ENCODE results near the gene ADARB2.
A peak's percentile ranks its signal among the peaks of the same experiment; 100 is the strongest.

Gene ADARB2

DNA sequence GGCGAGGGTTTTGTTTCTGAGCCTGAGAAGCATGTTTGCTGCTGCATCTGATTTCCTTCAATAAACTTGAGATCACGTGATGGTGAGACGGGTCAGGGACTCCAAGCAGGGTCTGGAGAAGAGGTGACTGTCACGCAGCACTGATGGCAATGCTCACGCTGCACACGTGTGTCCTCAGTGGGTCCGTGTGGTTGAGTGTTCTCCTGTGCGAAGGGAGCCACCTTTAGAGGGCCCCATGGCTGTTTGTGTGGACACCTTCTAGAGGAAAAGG, 580.8 kb downstream of the ADARB2 start:
- DNase-seq, result peak; percentile 1

GRCh38 chr10:1155791-1156615, 581.3 kb downstream of the ADARB2 start:
- no peak for DNase-seq

- peak; percentile 1 for DNase-seq
Observed at GRCh38 chr10:1154531-1155295, 582.6 kb downstream of the ADARB2 start.

GRCh38 chr10:1153805-1154351, 583.4 kb downstream of the ADARB2 start:
- DNase-seq, result no peak

GRCh38 chr10:1153251-1153763, 584.0 kb downstream of the ADARB2 start:
- no peak for DNase-seq

DNA sequence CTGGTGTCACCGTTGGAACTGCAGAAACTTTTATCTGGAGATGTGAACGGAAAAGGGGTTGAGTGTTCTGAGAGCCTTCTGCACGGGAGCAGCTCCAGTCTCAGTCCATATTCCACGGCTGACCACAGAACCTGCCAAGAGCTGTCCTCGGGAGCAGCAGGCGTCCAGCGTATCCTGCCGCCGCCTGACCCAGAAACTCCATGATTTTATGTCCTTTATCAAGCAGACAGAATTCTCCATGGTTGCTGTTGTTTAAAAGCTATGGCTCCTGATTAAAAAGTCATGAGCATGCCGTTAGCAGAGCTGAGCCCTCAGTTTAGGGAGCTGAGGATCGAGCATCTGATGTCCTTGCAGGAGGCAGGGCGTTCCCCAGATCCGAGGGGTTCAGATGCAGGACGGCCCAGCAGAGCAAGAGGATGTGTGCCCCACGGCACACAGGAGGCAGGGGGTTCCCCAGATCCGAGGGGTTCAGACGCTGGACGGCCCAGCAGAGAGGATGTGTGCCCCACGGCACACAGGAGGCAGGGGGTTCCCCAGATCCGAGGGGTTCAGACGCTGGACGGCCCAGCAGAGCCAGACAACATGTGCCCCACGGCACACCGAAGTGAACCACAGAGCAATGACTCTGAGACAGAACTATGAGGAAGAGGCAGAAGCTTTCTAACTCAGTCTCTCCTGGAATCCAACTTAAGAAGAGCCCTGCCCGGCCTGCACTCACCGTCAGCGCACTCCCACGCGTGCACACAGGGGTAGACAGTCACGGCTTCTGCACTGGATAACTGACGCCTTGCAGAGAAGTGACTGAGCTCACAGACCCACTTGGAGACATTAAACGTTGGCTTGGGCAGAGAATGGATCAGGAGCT, 584.7 kb downstream of the ADARB2 start:
- no peak for DNase-seq

DNA sequence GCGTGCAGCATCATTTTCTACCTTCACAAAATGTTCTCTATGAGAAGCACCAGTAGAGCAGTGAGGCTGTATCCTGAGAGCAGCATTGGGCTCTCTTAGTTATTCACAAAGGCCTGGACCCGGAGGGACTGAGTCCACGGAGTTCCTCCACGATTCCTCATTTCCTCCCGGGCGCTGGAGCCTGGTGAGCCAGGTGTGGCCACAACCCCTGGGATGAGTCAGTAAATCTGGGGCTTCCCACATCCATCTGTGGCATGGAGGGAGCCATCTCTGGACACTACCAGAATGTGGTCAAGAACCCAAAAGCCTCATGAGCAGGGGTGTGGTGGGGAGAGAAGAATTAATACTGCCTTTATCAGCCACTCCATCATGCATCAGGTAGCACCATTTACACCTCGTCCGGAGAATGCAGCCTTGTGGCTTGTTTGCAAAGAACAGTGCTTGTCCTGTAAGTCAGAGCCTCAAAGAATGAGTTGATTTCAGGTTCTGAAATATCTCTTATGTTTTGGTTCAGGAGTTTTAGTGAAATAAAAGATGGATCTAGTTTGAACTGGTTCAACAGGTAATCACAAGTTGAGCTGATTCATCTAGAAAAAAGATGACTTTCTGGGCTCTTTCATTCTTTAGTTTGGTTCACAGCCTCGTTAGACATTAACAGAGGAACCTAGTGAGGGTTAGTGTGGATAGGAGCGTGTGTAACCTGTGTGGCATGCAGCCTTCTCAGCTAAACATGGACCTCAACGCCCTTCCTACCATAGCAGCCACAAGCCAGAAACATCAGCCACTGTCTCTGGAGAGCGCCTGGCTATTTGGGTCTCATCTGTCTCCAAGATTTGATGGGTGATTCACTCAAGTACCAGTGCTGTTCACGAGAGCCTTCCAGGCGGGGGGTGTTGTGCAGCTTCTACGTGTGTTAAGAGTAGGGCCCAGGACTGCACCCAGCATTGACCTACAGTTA, 586.0 kb downstream of the ADARB2 start:
- no peak for DNase-seq

DNA sequence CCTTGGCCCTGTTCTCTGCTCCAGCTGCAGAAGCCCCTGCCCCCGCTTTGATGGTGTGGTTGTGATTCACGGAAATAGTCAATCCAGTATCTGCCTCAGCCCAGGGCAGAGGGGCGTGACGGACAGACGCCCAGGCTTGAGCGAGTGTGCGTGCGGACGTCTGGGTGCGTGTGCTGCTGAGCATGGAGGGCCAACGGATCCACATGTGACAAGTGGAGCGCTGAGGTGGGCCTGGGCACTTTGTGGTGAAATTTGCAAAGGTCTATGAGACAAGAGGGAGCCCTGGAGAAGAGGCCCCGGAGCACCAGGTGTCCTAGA, 586.7 kb downstream of the ADARB2 start:
- no peak for DNase-seq

- peak; percentile 6 for DNase-seq
Observed at GRCh38 chr10:1149793-1150637, 587.3 kb downstream of the ADARB2 start.

- no peak for DNase-seq
Observed at GRCh38 chr10:1148855-1149605, 588.3 kb downstream of the ADARB2 start.

- DNase-seq, result no peak
Observed at GRCh38 chr10:1147810-1148209, 589.5 kb downstream of the ADARB2 start.

DNA sequence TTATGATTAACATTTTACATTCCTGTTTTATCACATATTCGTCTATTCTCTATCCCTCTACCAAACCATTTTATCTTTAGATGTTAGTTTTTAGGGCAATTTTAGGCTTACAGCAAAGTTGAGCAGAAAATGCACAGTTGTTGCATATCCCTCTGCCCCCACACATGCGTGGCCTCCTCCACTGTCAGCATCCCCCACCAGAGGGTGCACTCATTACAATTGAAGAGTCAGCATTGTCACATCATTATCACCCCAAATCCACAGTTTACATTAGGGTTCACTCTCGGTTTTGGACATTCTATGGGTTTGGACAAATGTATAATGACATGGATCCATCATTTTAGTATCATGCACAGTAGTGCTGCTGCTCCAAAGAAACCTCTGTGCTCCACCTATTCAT, 594.7 kb downstream of the ADARB2 start:
- no peak for DNase-seq

DNA sequence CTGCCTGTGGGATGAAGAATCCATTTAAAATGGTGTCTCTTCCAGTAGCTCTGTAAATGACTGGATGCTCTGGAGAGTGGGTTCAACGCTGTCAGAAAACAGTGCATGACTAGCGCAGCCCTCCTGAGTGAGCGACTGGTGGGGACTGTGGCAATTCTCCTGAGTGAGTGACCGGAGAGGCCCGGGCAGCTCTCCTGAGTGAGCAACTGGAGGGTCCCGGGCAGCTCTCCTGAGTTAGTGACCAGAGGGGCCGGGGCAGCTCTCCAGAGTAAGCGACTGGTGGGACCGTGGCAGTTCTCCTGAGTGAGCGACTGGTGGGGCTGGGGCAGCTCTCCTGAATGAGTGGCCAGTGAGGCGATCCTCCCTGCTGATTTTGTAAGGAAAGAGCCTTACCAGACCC, 595.6 kb downstream of the ADARB2 start:
- DNase-seq, result no peak

DNA sequence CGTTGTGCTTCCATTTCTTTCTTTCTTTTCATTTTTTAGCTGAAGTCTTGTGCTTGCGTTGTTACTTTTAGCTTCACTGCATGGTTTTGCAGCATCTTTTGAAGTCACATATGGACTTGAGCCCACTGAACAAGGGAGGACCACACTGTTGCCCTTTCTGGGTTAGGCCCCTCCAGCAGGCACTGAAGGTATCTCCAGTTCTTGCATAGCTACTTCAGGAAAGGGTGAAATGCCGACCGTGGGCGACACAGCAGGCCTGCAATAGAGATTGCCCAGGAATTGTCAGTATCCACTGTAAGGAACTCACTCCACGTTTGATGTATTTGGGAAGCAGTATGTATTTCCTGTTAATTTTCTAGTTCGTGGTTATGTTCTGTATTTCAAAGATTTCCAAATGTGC, 596.1 kb downstream of the ADARB2 start:
- no peak for DNase-seq

DNA sequence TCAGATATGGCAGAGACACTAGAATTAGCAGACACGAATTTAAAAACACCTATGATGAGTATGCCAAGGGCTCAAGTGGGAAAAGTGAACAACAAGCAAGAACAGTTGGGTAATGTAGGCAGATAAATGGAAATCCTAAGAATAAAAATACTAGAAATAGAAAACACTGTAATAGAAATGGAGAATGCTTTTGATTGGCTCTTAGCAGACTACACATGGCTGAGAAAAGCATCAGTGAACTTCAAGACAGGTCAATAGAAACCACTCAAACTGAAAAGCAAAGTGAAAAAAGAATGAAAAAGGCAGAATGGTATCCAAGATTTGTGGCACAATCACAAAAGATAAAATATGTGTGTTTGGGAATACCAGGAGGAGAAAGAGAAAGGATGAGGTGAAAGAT, 598.8 kb downstream of the ADARB2 start:
- no peak for DNase-seq

DNA sequence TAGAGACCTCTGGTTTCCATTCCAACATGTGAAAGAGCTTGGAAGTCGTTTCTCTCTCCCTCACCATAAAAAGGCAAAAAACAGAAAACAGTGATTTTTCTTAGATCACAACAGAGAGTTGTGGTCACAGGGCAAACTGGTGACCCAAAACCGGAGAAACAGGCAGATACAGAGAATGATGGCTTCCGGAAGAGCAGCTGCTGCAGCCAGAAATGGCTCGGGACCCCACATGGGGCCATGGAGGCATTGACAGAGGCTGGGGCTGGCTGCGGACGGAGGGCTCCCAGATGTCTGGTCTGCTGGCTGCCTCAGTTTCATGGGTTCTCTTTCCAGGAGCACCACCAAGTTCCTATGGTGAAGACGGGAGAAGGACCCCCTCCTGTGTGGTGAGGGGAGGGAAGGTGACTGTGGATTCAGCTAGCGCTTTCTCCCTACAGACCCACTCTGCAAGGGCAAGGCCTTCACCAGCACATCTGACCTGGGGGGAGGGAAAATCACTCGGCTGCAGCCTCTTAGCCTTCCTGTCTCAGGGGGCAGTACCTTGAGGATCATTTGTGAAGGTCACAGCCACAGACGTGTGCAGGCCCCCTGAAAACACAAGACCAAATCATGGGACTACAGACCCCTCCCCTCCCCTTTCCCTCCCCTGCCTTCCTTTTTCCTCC, 599.7 kb downstream of the ADARB2 start:
- no peak for DNase-seq

- DNase-seq, result no peak
Observed at GRCh38 chr10:1136268-1136667, 601.1 kb downstream of the ADARB2 start.

- no peak for DNase-seq
Observed at GRCh38 chr10:1134156-1134555, 603.2 kb downstream of the ADARB2 start.

- DNase-seq, result no peak
Observed at GRCh38 chr10:1133495-1134045, 603.8 kb downstream of the ADARB2 start.
